K562 treated with DMSO at 1 percent for 12 hours (cell line): ENCODE measurements around the gene CELF2. TPM values are rescaled to one million over a fixed set of nuclear protein-coding genes. Genes with fewer than 3 reads are reported as not detected.

Source experiments
- total RNA-seq: library from RNA; unstranded; fragments of 300-600 nt; gene quantifications from 2 replicates; pipeline ENCODE4 v1.2.3, GENCODE V29; 2022; ENCODE audit not compliant: insufficient read depth

CELF2 gene
- 1.3 and 10.8 TPM in 2 replicates for total RNA-seq

GRCh38 chr10:11017570-11018431, at the start of gene CELF2:
TSS of gene CELF2 (plus strand) at chr10:11017872. CDS start at chr10:11018090, 218 bp downstream.

